ENCODE data around the gene TTC39B.

TTC39B gene

GRCh38 chr9:15221746-15222145, 85.3 kb downstream of the TTC39B start:
- no peak for DNase-seq

DNA sequence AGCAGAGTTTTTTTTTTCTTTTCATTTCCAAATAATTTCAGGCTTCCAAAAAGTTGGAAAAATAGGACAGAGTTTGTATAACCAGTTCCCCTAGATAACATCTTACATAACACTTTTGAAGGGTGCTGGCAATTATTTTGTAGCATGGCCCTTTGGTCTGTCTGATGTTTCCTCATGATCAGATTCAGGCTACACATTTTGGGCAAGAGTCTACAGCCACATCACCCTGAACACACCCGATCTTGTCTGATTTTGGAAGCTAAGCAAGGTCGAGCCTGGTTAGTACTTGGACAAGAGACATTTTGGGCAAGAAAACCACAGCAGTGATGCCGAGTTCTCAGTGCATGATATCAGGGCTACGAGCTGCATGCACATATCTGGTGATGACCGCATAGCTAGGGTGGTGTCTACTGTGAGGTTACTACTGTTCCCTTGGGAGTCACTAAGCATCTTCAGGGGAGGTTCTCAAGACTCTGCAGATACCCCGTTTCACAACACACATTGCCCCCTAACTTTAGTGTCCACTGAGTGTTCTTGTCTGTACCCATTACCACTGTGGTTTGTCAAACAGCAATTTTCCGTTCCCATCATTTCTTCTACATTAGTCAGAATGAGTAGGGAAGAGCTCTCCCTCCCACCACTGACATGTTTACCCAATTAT, 86.2 kb downstream of the TTC39B start:
- no peak for DNase-seq

DNA sequence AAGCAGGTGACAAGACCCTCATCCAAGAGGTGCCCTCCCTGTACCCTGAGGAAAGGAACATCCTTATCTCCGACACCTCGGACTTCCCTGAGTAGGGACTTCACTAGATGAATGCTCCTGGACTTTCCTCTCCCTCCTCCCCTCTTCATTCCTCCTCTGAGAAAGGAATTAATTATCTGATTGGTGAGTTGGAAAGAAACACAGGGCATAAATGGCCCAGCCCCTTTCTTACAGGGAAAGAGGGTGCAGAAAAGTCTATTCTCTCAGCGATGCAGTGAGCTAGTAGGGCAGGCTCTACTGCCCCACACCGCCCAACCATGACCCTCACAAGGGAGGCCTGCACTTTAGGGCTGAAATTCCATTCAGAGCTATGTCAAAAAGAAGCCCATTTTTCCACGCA, 87.5 kb downstream of the TTC39B start:
- DNase-seq = no peak

DNA sequence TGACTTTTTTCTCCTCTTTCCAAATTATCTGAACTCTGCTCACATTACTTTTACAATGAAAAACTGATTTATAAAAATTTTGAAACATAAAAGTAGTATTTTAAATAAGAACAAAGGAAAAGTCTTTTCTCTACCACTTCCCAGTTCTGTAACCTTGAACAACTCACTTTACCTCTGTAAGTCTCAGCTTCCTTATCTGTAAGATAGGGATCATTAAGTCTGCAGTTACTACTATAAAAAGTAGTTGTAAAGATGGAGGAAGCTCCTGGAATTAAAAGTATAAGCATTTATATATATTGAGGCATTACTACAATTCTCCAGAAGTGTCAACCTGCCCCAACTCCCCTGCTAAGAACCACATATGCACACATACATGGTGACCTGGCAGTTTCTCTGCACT, 88.0 kb downstream of the TTC39B start:
- DNase-seq = no peak

DNA sequence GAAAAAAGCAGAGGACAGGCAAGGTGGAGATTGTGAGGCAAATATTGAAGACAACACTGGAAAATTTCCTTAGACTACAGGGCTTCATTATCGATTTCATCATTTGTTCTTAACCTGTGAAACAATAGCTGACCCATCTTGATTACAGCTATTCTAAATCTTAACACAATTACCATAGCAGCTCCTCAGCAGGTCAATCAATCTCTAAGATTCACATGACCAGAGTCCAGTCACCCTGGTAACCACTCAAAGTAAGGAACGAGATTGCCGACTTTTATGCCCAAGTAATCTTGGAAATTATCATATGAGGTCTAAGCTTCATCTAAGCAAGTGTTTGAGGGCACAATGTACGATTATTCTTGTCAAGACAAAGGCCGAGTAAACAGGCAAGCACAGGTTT, 93.8 kb downstream of the TTC39B start:
- DNase-seq = no peak

DNA sequence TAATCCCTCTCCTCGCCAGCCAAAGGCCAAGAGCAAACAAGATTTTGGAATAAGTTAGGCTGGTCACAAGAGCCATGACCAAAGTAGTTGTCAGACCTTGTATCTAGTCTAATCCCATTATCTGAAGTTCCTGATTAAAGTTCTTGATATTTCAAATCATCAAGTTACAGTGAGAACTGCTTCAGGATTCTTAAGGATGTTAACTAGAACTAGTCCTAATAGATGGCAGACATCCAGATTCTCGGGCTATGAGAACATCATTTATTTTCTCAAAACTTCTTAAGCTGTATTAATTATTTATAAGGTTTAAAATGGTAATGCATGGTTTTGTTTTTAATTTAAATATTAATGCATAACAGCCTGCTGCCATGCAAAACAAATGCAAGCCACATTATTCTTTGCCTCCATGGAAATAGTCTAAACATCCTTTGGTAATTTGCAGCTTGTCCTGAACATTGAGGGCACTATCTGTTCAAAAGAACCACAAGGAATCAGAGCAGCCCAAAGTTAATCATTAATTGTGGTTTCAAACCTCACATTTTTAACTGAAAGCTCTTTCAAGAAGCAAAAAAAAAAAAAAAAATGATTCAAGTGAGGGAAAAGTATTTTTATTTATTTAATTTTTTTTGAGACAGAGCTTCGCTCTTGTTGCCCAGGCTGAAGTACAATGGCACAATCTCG, 95.1 kb downstream of the TTC39B start:
- DNase-seq = no peak

GRCh38 chr9:15211160-15211814, 95.7 kb downstream of the TTC39B start:
- DNase-seq = peak; percentile 56 to 69

DNA sequence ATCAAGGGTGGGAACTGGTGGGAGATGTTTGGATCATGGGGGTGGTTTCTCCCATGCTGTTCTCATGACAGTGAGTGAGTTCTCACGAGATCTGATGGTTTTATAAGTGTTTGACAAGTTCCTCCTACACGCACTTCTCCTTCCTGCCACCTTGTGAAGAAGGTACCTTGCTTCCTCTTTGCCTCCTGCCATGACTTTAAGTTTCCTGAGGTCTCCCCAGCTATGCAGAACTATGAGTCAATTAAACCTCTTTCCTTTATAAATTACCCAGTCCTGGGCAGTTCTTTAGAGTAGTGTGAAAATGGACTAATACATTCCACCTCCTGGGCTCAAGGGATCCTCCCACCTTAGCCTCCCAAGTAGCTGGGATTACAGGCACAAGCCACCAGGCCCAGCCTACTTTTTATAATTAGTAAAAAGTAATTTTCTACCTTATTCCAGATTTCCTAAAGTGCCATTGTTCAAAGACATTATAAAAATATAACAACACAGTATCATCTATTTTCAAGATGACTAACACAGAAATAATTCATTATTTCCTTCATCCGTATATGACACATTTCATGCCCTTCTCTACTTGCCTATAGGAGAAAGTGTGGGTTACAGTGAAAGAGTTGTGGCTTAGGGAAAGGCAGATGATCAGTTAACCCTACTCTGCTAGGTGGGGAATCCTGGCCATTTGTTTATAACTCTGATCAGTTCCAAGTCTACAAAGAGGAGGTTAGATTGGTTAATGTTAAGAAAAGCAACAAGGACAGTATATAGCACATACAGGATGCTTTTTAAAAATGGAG, 99.9 kb downstream of the TTC39B start:
- DNase-seq = no peak

- no peak for DNase-seq
Observed at GRCh38 chr9:15205632-15206420, 101.2 kb downstream of the TTC39B start.

- DNase-seq = no peak
Observed at GRCh38 chr9:15203581-15203980, 103.4 kb downstream of the TTC39B start.

GRCh38 chr9:15200111-15200510, 106.9 kb downstream of the TTC39B start:
- DNase-seq = no peak

- no peak for DNase-seq
Observed at GRCh38 chr9:15192856-15193255, 114.2 kb downstream of the TTC39B start.

GRCh38 chr9:15191378-15191777, 115.6 kb downstream of the TTC39B start:
- no peak for DNase-seq

DNA sequence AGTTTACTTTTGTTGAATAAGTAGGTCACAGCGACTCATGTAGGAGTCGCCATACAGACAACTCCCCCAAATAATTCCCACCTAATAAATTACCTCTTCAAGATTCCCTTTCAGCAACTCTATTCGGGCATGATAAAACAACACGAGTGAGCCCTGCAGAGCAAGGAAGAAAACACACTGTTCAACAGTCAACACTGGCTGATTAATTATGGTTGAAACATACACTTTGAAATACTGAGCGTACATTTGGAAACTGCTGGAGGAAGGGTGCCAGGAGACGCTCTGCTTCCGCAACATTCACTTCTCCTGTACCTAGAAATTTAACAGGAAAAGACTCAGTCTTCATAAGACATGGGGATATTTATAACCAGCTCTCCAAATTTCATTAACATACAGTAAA, 117.5 kb downstream of the TTC39B start:
- DNase-seq = no peak

DNA sequence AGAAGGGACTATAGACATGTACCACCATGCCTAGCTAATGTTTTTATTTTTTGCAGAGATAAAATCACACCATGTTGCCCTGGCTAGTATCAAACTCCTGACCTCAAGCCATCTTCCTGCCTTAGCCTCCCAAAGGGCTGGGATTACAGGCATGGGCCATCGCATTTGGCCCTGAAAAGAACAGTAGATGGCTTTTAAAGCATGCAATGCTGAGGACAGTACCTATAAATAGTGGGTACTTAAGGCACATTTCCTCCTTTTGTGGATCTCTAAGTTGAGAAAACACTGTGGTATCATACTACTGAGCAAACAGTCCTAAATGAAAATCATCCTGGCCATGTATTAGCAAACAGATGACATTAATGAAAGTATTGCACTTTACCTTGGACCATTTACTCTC, 119.4 kb downstream of the TTC39B start:
- DNase-seq = no peak

- DNase-seq = no peak
Observed at GRCh38 chr9:15182730-15183129, 124.3 kb downstream of the TTC39B start.

DNA sequence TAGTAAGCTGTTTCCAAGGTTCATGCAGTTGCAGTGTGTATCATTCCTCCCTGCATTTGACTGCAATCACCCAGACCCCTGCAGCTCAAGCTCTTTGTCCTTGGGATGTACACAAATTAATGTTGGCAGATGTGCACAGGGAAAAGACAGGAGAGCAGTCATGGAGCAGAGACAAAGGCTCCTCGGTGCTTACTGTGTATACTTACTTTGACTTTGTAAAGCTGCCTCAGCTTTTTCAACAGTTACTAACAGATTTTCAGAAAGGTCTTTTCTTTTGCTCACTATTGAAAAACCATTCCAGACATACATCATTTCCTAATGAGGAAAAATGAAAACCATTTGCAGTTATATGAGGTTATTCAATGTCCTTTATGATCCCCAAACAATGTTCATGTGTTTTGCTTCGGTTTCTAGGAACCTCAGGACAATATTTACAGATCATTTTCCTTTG, 124.9 kb downstream of the TTC39B start:
- DNase-seq = no peak

GRCh38 chr9:15180124-15180523, 126.9 kb downstream of the TTC39B start:
- DNase-seq = no peak

DNA sequence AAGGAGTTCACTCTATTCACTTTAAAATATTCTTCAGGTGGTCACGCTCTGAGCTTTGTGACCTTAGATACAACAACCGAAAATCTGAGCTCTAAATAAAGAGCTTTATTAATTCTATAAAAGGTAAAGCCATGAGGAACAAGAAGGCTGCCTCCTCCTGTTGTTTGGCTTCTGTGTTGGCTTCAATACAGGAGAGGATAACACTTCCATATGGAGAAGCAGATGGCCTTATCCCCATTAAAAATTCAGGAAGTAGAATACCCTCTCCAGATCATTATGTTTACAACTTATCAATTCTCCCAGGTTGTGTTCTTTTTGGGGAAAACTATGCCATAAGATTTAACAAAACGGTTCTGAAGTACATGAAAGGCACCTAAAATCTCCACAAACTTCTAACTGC, 128.4 kb downstream of the TTC39B start:
- no peak for DNase-seq

- DNase-seq = no peak
Observed at GRCh38 chr9:15176836-15177235, 130.2 kb downstream of the TTC39B start.

DNA sequence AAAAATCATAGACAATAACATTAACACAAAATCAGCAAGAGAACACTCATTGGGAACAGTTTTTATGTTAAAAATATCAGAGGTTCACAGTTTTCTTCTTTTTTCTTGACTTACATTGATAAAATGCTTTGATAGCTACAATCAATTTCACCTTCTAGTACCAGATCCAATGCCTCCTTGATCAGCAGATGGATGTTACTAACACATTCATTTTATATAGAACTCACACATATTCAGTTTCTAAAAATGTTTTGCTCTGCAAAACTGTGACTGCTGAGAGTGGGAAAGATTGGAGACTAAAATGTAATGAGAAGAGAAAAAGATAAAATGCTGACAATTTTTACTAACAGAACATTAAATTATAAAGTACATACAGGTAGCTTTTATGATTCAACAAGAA, 143.1 kb downstream of the TTC39B start:
- DNase-seq = no peak

DNA sequence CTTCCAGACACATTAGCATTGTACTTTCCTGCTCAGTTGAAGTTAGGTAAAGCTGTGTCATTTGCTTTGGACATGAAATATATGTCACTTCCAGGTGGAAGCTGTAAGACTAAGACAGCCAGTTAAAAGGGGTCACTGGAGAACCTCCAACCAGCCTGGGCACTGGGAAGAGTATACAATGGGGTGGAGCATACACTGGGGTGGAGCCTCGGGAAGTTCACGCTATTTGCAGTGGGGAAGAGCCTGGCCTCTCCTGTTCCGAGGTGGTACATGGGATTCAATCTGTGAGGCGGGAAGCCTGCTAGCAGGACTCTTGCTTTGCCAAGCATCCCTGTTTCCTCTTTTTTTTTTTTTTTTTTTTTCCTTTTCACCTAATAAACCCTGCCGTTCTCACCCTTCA, 145.3 kb downstream of the TTC39B start:
- DNase-seq = no peak

GRCh38 chr9:15160673-15161072, 146.3 kb downstream of the TTC39B start:
- DNase-seq = no peak
